Muscle of leg (tissue), 11 donors: ENCODE data around the gene ADGRA1. TPM values are rescaled to one million over a fixed set of nuclear protein-coding genes. Genes with fewer than 3 reads are reported as not detected.
"Not testable (repeated sequence)": the region's sequence is repeated elsewhere in the genome, so short reads cannot be mapped to it uniquely, and the experiment has no call there.

Experiments used
- DNase-seq: peaks from one replicate; pipeline ENCODE4 v3.0.0; 2013
- H3K27ac ChIP-seq: one replicate; pipeline ENCODE4 v1.5.1; 2013; ENCODE audit warnings: mild to moderate bottlenecking, low read length, control low read depth
- H3K27me3 ChIP-seq: one replicate; pipeline ENCODE4 v1.6.1; 2013; ENCODE audit warnings: low read length; ENCODE audit not compliant: control insufficient read depth, insufficient read depth
- H3K36me3 ChIP-seq: one replicate; pipeline ENCODE4 v1.6.1; 2013; ENCODE audit warnings: low read length; ENCODE audit not compliant: control insufficient read depth, insufficient read depth
- H3K4me1 ChIP-seq: one replicate; pipeline ENCODE4 v1.6.1; 2013; ENCODE audit warnings: low read length; ENCODE audit not compliant: control insufficient read depth, insufficient read depth
- H3K4me3 ChIP-seq: one replicate; pipeline ENCODE4 v1.5.1; 2013; ENCODE audit warnings: low read length, control low read depth
- H3K9me3 ChIP-seq: replicated peaks from 2 replicates; pipeline ENCODE4 v1.6.1; 2013; ENCODE audit warnings: low read depth, low read length; ENCODE audit not compliant: control insufficient read depth
- WGBS: methylation state at CpG from one replicate; pipeline ENCODE4 v1.1.5; 2013; ENCODE audit warnings: missing lambda C conversion rate; ENCODE audit not compliant: insufficient coverage; 5-methylcytosine and 5-hydroxymethylcytosine counted together
- polyA plus RNA-seq, 8 donors: library from polyadenylated mRNA; unstranded; fragments of 120-200 nt; gene quantifications; one replicate each; pipeline versions ENCODE4 v1.2.1 to v1.2.3, GENCODE V29; 2013; ENCODE audit warnings: inconsistent platforms in 1 of 8, low replicate concordance in 1 of 8; ENCODE audit not compliant: insufficient read length in 8 of 8, insufficient read depth in 1 of 8
- total RNA-seq: library from RNA; stranded (reverse); fragments of 120-200 nt; gene quantifications from one replicate; pipeline ENCODE4 v1.2.4, GENCODE V29; 2013

Gene ADGRA1
- total and polyA plus RNA-seq, 9 donors: 0.80 to 3.5 (median 2.9) TPM

DNA sequence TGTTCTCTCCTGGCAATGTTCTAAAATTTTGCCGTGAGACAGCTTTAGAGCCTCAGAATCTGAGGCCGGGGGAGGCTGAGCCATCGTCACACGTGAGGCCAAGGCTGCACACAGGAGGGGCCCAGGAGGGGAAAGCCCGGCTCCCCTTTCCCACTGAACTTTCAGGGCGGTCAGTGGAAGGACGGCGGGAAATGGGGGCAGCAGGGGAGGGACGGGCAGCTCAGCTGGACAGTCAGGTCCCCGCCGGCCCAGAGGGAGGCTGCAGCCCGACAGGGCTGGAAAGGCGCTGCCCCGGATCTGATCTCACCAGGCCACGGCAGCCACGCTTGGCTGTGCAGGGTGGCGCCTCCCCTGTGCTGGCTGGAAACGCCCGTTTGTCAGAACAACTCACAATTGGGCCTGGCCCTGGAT is 43.3 kb upstream of the ADGRA1 start:
- H3K4me1 ChIP-seq: peaks cover 19% of the 10 kb centered on the region
- 16% methylated on average over 17 of the region's 19 CpGs for WGBS
- no peak overlapping the region for H3K4me3 ChIP-seq
- peak overlapping the region; percentile 75 for H3K27ac ChIP-seq
- no peaks in the 10 kb centered on the region for H3K9me3 ChIP-seq
- peak; percentile 81 for DNase-seq
- no peaks in the 10 kb centered on the region for H3K36me3 ChIP-seq
- peaks cover 43% of the 10 kb centered on the region for H3K27me3 ChIP-seq

DNA sequence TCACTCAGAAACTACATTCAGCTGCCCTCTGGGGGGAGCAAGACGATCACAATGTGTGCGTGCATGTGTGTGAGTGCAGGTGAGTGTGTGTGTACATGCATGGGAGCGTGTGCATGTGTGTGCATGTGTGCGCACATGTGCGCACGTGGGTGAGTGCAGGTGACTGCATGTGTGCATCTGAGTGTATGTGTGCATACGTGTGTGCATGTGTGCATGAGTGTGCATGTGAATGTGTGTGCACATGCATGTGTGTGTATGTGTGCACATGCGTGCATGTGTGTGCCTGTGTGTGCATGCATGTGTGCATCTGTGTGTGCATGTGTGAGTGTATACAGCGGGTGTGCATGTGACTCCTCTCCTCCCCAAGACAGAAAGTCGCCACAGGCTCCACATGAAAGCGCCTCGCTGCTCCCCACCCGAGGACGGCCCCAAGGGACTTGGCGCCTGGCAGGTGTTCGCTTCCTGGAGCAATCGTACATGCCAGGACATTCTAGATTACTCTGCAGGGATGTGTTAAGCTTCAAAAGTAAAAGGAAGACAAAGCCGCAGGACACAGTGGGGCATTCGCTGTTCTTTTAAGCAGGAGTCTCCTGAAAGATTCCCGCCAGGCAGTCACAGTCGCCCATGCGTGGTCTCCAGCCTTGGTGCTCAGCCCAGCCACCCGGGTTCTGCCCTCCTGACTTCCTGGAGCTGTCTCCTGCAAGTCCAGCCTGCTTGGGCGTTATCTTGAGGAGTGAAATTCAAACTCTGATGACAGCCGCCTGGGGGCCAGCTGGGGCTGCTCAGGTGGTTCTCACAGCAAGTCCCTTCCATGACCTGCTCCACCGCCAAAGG is 42.0 kb upstream of the ADGRA1 start:
- H3K4me1 ChIP-seq: peaks cover 27% of the 10 kb centered on the region
- H3K9me3 ChIP-seq: no peaks in the 10 kb centered on the region
- peaks cover 33% of the 10 kb centered on the region for H3K27me3 ChIP-seq
- no peaks in the 10 kb centered on the region for H3K36me3 ChIP-seq
- H3K27ac ChIP-seq: no peak overlapping the region
- DNase-seq: no peak
- WGBS: 69% methylated on average over 21 of the region's 26 CpGs
- H3K4me3 ChIP-seq: no peak overlapping the region

DNA sequence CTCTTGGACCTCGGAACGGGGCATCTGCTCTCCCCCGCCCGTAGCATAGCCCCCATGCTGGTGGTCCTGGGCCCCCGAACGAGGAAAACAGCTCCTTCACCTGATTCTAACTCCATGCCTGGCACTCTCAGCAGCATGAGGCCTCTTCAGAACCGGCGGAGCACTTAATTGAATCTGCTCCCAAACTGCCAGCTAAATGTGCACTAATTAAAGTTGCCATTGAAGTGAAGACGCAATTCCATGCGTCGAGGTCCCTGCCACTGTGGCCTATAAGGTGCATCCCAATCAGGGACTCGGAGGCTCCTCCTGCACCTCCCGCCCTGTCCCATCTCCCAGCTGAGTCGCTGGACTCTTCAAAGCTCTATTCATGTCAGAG is 41.3 kb upstream of the ADGRA1 start:
- Histone ChIP-seq H3K36me3 (no peaks in the 10 kb centered on the region), H3K4me1 (peaks cover 29% of the 10 kb centered on the region), H3K27ac (no peak overlapping the region), H3K4me3 (no peak overlapping the region), H3K27me3 (peaks cover 32% of the 10 kb centered on the region), H3K9me3 (no peaks in the 10 kb centered on the region)
- 86% methylated on average over 12 of the region's 14 CpGs for WGBS
- DNase-seq: no peak

DNA sequence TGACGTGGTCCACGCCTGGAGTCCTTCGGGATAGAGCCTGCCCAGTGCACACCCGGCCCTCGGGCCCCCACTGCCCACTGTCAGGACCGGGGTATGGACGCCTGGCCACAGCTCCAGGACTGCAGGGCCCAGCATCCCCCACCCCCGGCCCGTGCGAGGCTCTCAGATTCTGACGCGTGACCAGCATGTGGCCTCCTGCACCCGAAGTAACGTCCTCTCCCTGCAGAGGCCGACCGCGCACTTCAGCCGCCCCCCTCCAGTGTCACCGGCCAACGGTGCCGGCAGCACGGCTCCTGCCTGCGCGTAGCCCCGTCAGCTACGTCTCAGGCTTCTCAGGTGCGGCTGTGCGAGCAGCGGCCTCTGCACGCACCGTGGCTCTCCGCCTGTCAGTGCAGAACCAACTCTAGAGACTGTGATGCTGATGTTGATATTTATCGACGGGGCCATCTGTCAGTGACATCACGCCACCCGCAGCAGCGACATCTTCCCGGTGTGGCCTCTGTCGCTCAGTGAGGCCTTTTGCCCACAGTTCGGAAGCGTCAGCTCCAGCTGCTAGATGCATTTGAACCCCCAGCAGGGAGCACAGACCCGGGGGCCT is 40.1 kb upstream of the ADGRA1 start:
- H3K27ac ChIP-seq: no peak overlapping the region
- H3K9me3 ChIP-seq: no peaks in the 10 kb centered on the region
- WGBS: 86% methylated on average over 37 of the region's 42 CpGs
- no peak for DNase-seq
- no peak overlapping the region for H3K4me3 ChIP-seq
- H3K36me3 ChIP-seq: no peaks in the 10 kb centered on the region
- H3K27me3 ChIP-seq: peaks cover 26% of the 10 kb centered on the region
- H3K4me1 ChIP-seq: peaks cover 29% of the 10 kb centered on the region

DNA sequence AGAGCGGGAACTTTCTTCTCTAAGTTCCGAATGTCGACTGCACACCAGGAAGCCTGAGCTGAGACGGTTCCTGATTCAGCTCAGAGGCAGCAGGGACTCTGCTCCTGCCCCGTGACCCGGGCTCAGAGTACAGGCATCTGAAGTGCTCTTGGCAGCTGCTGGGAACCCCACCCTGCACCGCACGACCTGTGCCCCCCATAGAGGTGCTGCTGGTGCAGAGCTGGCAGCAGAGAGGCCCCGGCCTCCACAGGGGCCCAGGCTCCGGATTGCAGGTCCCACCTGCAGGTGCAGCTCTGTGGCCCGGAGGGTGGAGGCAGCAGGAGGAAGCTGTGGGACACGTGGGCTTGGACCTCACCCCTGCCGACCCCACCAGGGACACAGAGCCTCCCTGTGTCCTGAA is 39.5 kb upstream of the ADGRA1 start:
- Histone ChIP-seq H3K27me3 (peaks cover 22% of the 10 kb centered on the region), H3K27ac (no peak overlapping the region), H3K36me3 (no peaks in the 10 kb centered on the region), H3K4me3 (no peak overlapping the region), H3K4me1 (peaks cover 29% of the 10 kb centered on the region), H3K9me3 (no peaks in the 10 kb centered on the region)
- DNase-seq: no peak
- 55% methylated on average over 13 of the region's 13 CpGs for WGBS

DNA sequence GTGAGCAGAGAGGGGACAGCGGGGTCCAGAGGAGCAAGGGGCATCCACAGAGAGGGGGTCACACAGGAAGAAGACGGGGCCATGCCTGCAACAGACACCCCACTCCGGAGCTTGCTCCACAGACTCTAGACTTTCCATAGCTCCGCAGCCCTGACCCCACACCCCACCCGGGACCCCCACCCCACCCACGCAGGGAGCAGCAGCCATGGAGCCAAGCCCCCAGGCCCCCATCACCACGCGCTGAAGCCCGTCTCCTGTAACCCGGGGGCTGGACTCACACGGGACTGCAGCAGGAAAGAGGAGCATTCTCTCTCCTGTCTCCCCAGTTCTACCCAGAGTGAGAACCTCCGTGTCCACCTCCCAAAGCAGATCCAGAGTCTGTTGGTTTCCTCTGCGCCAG is 38.8 kb upstream of the ADGRA1 start:
- Histone ChIP-seq H3K27me3 (peaks cover 16% of the 10 kb centered on the region), H3K27ac (no peak overlapping the region), H3K36me3 (no peaks in the 10 kb centered on the region), H3K4me1 (peaks cover 24% of the 10 kb centered on the region), H3K4me3 (no peak overlapping the region), H3K9me3 (no peaks in the 10 kb centered on the region)
- DNase-seq: no peak
- WGBS: 78% methylated on average over 11 of the region's 13 CpGs

DNA sequence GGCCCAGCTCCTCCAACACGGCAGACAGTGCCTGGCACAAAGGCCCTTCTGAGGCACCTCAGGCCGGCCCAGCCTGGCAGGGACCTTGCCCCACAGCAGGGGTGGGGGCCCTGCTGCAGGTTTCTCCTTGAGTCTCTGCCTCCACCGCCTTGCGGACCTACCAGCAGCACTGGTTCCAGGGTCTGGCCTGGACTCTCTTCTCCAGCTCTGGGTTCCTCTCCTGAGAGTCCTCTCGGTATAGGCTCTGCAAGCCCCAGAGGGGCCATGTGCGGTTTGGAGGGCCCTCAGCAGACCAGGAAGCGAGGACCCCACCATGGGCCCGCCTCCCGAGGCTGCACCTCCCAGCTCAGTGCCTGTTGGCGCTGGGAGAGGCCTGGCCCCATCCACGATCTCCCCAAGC is 38.1 kb upstream of the ADGRA1 start:
- Histone ChIP-seq H3K9me3 (no peaks in the 10 kb centered on the region), H3K27me3 (peaks cover 17% of the 10 kb centered on the region), H3K4me3 (no peak overlapping the region), H3K36me3 (no peaks in the 10 kb centered on the region), H3K27ac (no peak overlapping the region), H3K4me1 (peaks cover 17% of the 10 kb centered on the region)
- DNase-seq: no peak
- 90% methylated on average over 10 of the region's 11 CpGs for WGBS

DNA sequence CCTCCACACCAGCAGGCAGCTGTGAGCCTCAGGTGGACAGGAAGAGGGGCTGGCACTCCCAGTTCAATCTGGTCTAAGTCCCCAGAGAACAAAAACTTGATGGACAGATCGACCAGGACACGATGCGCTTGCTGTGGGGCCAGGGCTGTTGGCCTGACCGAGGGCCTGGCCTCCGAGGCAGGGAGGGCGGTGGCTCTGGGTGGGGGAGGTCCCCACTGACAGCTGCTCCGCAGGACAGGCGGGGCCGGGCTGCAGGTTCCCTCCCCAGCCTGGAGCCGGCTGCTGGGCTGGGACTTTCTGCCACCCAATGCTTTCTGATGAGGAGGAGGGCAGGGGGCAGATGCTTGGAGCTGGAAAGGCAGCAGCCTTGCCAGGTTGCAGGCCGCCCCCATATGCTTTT is 37.4 kb upstream of the ADGRA1 start:
- no peak overlapping the region for H3K4me3 ChIP-seq
- DNase-seq: no peak
- H3K36me3 ChIP-seq: no peaks in the 10 kb centered on the region
- peaks cover 17% of the 10 kb centered on the region for H3K27me3 ChIP-seq
- H3K4me1 ChIP-seq: peaks cover 11% of the 10 kb centered on the region
- no peak overlapping the region for H3K27ac ChIP-seq
- no peaks in the 10 kb centered on the region for H3K9me3 ChIP-seq
- WGBS: 59% methylated on average over 10 of the region's 11 CpGs

DNA sequence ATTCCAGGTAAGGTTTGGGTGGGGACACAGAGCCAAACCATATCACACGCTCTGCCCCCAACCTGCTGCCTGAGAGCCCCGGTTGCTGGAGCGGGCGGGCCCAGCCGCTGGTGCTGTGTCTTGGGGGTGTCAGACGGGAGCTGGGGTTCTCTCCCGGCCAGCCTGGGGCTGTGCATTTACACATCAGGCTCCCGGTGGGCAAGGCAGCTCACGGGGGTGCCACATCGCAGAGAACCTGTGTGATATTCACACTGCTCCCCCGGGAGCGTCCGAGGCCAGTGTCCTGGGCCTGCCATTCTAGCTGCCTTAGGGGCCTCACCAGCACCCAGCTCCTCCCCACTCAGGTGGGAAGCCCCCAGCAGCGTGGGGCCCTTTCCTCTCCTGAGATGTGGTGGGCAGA is 35.6 kb upstream of the ADGRA1 start:
- Histone ChIP-seq H3K4me3 (no peak overlapping the region), H3K27ac (no peak overlapping the region), H3K36me3 (no peaks in the 10 kb centered on the region), H3K4me1 (peaks cover 11% of the 10 kb centered on the region), H3K9me3 (no peaks in the 10 kb centered on the region), H3K27me3 (peaks cover 21% of the 10 kb centered on the region)
- 81% methylated on average over 11 of the region's 14 CpGs for WGBS
- DNase-seq: no peak

DNA sequence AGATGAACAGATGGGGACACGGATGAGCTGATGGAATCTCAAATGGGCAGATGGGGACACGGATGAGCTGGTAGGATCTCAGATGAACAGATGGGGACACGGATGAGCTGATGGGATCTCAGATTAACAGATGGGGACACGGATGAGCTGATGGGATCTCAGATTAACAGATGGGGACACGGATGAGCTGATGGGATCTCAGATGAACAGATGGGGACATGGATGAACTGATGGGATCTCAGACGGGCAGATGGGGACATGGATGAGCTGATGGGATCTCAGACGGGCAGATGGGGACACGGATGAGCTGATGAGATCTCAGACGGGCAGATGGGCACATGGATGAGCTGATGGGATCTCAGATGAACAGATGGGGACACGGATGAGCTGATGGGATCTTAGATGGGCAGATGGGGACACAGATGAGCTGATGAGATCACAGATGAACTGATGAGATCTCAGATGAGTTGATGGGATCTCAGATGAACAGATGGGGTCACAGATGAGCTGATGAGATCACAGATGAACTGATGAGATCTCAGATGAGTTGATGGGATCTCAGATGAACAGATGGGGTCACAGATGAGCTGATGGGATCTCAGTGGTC is 34.1 kb upstream of the ADGRA1 start:
- WGBS: 89% methylated on average over 10 of the region's 10 CpGs

More for the DNA sequence above, 34.1 kb upstream of the ADGRA1 start:
- DNase-seq, H3K36me3 ChIP-seq, H3K27ac ChIP-seq, H3K4me3 ChIP-seq, H3K9me3 ChIP-seq: not testable (repeated sequence)
- H3K4me1 ChIP-seq: peaks cover 11% of the 10 kb centered on the region
- H3K27me3 ChIP-seq: peaks cover 15% of the 10 kb centered on the region
